K562 (cell line): ENCODE measurements around the gene MYADM. TPM values are rescaled to one million over a fixed set of nuclear protein-coding genes. Genes with fewer than 3 reads are reported as not detected.

ENCODE experiments used
- CREM ChIP-seq: IDR thresholded peaks from 2 replicates; pipeline ENCODE4 v1.6.1; 2014; ENCODE audit warnings: antibody characterized with exemption, low read depth
- EZH2 ChIP-seq: IDR thresholded peaks from 2 replicates; pipeline ENCODE4 v1.6.1; 2012; ENCODE audit warnings: low read depth, mild to moderate bottlenecking, inconsistent platforms, low read length, borderline replicate concordance
- HDAC1 ChIP-seq, 2 experiments: fragments of 450-650 bp; IDR thresholded peaks; 2 replicates each; pipeline ENCODE4 v1.6.1; 2016 to 2017; ENCODE audit warnings: inconsistent platforms in 1 of 2, mild to moderate bottlenecking in 1 of 2, moderate library complexity in 1 of 2
- ILK ChIP-seq: fragments of 450-650 bp; IDR thresholded peaks from 2 replicates; pipeline ENCODE4 v1.6.1; 2016; ENCODE audit warnings: missing genetic modification characterization, low read depth, mild to moderate bottlenecking, missing compliant biosample characterization, moderate library complexity, borderline replicate concordance
- KAT8 ChIP-seq: fragments of 450-650 bp; IDR thresholded peaks from 2 replicates; pipeline ENCODE4 v1.6.1; 2016; ENCODE audit warnings: low read depth, mild to moderate bottlenecking
- KLF13 ChIP-seq: fragments of 450-650 bp; IDR thresholded peaks from 2 replicates; pipeline ENCODE4 v1.6.1; 2016; ENCODE audit warnings: missing genetic modification characterization, low read depth, mild to moderate bottlenecking, missing compliant biosample characterization, moderate library complexity, borderline replicate concordance
- PRPF4 ChIP-seq: fragments of 200-400 bp; formaldehyde crosslinking; IDR thresholded peaks from one replicate; pipeline ENCODE4 v1.6.1; 2017; ENCODE audit warnings: low read length, low read depth, mild to moderate bottlenecking; ENCODE audit not compliant: insufficient read depth, poor library complexity, severe bottlenecking
- RAD21 ChIP-seq, 2 experiments: fragments of 250-450 bp in 1 of 2; fragments of 450-650 bp in 1 of 2; sonication (Bioruptor Pico) in 1 of 2; formaldehyde crosslinking in 1 of 2; IDR thresholded peaks in 1 of 2; conservative IDR thresholded peaks in 1 of 2; 2 replicates each; pipeline versions ENCODE4 v1.4.0 to v1.8.0; 2020 to 2022; ENCODE audit warnings: mild to moderate bottlenecking in 2 of 2, moderate library complexity in 1 of 2
- REST ChIP-seq, 2 experiments: fragments of 450-650 bp; formaldehyde crosslinking in 1 of 2; IDR thresholded peaks; 2 replicates each; pipeline versions ENCODE4 v1.4.0 to v1.6.1; 2014 to 2020; ENCODE audit warnings: mild to moderate bottlenecking in 2 of 2, borderline replicate concordance in 1 of 2, low read depth in 1 of 2
- SREBF2 ChIP-seq: sonication (generic); formaldehyde crosslinking; IDR thresholded peaks from 2 replicates; pipeline ENCODE4 v1.4.0; 2020; ENCODE audit warnings: mild to moderate bottlenecking, missing genetic modification reagents
- TAL1 ChIP-seq: fragments of 450-650 bp; IDR thresholded peaks from 2 replicates; pipeline ENCODE4 v1.6.1; 2016; ENCODE audit warnings: mild to moderate bottlenecking
- TBP ChIP-seq: optimal IDR thresholded peaks from 2 replicates; pipeline ENCODE3; 2011; ENCODE audit warnings: low read depth, low read length, improper control_type of control experiment
- TFAP4 ChIP-seq: sonication (generic); formaldehyde crosslinking; IDR thresholded peaks from 2 replicates; pipeline ENCODE4 v1.8.0; 2022; ENCODE audit warnings: missing genetic modification reagents, mild to moderate bottlenecking, moderate library complexity, borderline replicate concordance
- ZBTB1 ChIP-seq: sonication (generic); formaldehyde crosslinking; IDR thresholded peaks from 2 replicates; pipeline ENCODE4 v1.8.1; 2023; ENCODE audit warnings: missing genetic modification reagents, low read depth, mild to moderate bottlenecking, borderline replicate concordance
- ZBTB43 ChIP-seq: sonication (generic); formaldehyde crosslinking; IDR thresholded peaks from 2 replicates; pipeline ENCODE4 v1.8.0; 2023; ENCODE audit warnings: mild to moderate bottlenecking, missing genetic modification reagents
- polyA plus RNA-seq, 8 experiments: library from polyadenylated mRNA; depleted of rRNA in 4 of 8; stranded (reverse) in 5 of 8; unstranded in 3 of 8; fragments of >200 nt; fragmentation: Nextera tagmentation in 2 of 8; fragmentation: Illumina TruSeq in 1 of 8; extraction: Ambion mirVana in 2 of 8; extraction: Trizol in 1 of 8; gene quantifications; 2 replicates each; pipeline versions ENCODE4 v1.2.1 to v1.2.3, GENCODE V29; 2011 to 2014; ENCODE audit warnings: inconsistent platforms in 1 of 8, missing spikeins in 1 of 8
- total RNA-seq, 7 experiments: library from RNA; depleted of rRNA in 6 of 7; stranded (reverse); fragments of >200 nt in 6 of 7; fragmentation: Illumina TruSeq in 2 of 7; extraction: Trizol in 2 of 7; gene quantifications; 2 replicates each; pipeline versions ENCODE4 v1.2.1 to v1.2.3, GENCODE V29; 2011 to 2021; ENCODE audit warnings: low replicate concordance in 1 of 7

MYADM gene
- total and polyA plus RNA-seq, 9 of the 15 experiments (the other 6 are each of a cell fraction or from before 2014, with no cell fraction given) = 4.5 to 70.3 (median 14.4) TPM

GRCh38 chr19:53867225-53868090, at the start of gene MYADM (continued):
- TF ChIP-seq REST (IDR thresholded peaks at IDR 0.05; ENCODE audit: borderline replicate concordance) = no peak
- no peak for TF ChIP-seq REST (CRISPR knock-in tag; IDR thresholded peaks at IDR 0.05; ENCODE audit: low read depth)
- peak; percentile 98 for TF ChIP-seq TFAP4 (CRISPR knock-in tag)
- no peak for TF ChIP-seq KAT8
- TF ChIP-seq TBP = peak; percentile 76
- TF ChIP-seq ZBTB43 (CRISPR knock-in tag) = no peak
- TF ChIP-seq RAD21 (CRISPR knock-in tag; conservative IDR thresholded peaks at IDR 0.05 in 1 of 2, IDR thresholded peaks at IDR 0.05 in 1 of 2) = no peak
- no peak for TF ChIP-seq PRPF4
- no peak for TF ChIP-seq SREBF2 (CRISPR knock-in tag)
- TF ChIP-seq KLF13 (tag) = no peak
- no peak for TF ChIP-seq TAL1
- no peak for TF ChIP-seq ILK
- peak; percentile 73 for TF ChIP-seq CREM
- peak in 1 of 2 experiments; percentile 55; a peak in 2 of 4 replicates for TF ChIP-seq HDAC1 (IDR thresholded peaks at IDR 0.05)
- no peak for TF ChIP-seq EZH2
- no peak for TF ChIP-seq ZBTB1 (CRISPR knock-in tag)
